ENCODE measurements around the gene NTN4. TPM values are rescaled to one million over a fixed set of nuclear protein-coding genes. Genes with fewer than 3 reads are reported as not detected.
A peak's percentile ranks its signal among the peaks of the same experiment; 100 is the strongest.

The NTN4 gene
- total and polyA plus RNA-seq, 4 donors = 3.2 to 30.5 (median 15.0) TPM

- Histone ChIP-seq H3K27ac (ENCODE audit: low read depth in 1 of 2, low read length in 2 of 2) (peak overlapping the region in 1 of 2 donors; percentile 42), H3K4me3 (ENCODE audit: low read depth in 1 of 3, low read length in 3 of 3) (no peak overlapping the region)
These were observed 166.9 kb downstream of the NTN4 start for GRCh38 chr12:95623554-95624170.

GRCh38 chr12:95622879-95623278 is 167.7 kb downstream of the NTN4 start:
- DNase-seq (ENCODE audit: low spot score) = no peak
- WGBS = 93% methylated on average over 3 of the region's 3 CpGs
- H3K9ac ChIP-seq (ENCODE audit: low read depth in 1 of 2, low read length in 2 of 2) = no peak overlapping the region
- no peaks in the 10 kb centered on the region for H3K9me3 ChIP-seq (ENCODE audit: control insufficient read depth in 4 of 4, low read length in 3 of 4)
- H3K27ac ChIP-seq (ENCODE audit: low read depth in 1 of 2, low read length in 2 of 2) = no peak overlapping the region
- no peak overlapping the region for H3K4me3 ChIP-seq (ENCODE audit: low read depth in 1 of 3, low read length in 3 of 3)
- H3K36me3 ChIP-seq (ENCODE audit: control insufficient read depth in 4 of 4, insufficient read depth in 3 of 4, low read depth in 1 of 4, low read length in 3 of 4) = no peaks in the 10 kb centered on the region
- peaks cover 3 to 24% (median 13%) of the 10 kb centered on the region in 4 donors for H3K4me1 ChIP-seq (ENCODE audit: control insufficient read depth in 4 of 4, insufficient read depth in 4 of 4, low read length in 3 of 4)
- TF ChIP-seq MAX (IDR thresholded peaks at IDR 0.05) = no peak
- TF ChIP-seq RAD21 (IDR thresholded peaks at IDR 0.05) = no peak
- no peak for TF ChIP-seq RXRA (IDR thresholded peaks at IDR 0.05)
- TF ChIP-seq HNF4A (conservative IDR thresholded peaks at IDR 0.05) = no peak
- TF ChIP-seq GABPA (IDR thresholded peaks at IDR 0.05 in 1 of 2, conservative IDR thresholded peaks at IDR 0.05 in 1 of 2) = no peak
- TF ChIP-seq TAF1 (conservative IDR thresholded peaks at IDR 0.05) = no peak
- TF ChIP-seq, protein P1, sequence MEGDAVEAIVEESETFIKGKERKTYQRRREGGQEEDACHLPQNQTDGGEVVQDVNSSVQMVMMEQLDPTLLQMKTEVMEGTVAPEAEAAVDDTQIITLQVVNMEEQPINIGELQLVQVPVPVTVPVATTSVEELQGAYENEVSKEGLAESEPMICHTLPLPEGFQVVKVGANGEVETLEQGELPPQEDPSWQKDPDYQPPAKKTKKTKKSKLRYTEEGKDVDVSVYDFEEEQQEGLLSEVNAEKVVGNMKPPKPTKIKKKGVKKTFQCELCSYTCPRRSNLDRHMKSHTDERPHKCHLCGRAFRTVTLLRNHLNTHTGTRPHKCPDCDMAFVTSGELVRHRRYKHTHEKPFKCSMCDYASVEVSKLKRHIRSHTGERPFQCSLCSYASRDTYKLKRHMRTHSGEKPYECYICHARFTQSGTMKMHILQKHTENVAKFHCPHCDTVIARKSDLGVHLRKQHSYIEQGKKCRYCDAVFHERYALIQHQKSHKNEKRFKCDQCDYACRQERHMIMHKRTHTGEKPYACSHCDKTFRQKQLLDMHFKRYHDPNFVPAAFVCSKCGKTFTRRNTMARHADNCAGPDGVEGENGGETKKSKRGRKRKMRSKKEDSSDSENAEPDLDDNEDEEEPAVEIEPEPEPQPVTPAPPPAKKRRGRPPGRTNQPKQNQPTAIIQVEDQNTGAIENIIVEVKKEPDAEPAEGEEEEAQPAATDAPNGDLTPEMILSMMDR (IDR thresholded peaks at IDR 0.05; ENCODE audit: low read depth, low read length, missing input control) = no peak
- no peak for TF ChIP-seq FOXA1 (IDR thresholded peaks at IDR 0.05)
- TF ChIP-seq, protein P2, sequence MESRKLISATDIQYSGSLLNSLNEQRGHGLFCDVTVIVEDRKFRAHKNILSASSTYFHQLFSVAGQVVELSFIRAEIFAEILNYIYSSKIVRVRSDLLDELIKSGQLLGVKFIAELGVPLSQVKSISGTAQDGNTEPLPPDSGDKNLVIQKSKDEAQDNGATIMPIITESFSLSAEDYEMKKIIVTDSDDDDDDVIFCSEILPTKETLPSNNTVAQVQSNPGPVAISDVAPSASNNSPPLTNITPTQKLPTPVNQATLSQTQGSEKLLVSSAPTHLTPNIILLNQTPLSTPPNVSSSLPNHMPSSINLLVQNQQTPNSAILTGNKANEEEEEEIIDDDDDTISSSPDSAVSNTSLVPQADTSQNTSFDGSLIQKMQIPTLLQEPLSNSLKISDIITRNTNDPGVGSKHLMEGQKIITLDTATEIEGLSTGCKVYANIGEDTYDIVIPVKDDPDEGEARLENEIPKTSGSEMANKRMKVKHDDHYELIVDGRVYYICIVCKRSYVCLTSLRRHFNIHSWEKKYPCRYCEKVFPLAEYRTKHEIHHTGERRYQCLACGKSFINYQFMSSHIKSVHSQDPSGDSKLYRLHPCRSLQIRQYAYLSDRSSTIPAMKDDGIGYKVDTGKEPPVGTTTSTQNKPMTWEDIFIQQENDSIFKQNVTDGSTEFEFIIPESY (IDR thresholded peaks at IDR 0.05) = no peak
- TF ChIP-seq YY1 (IDR thresholded peaks at IDR 0.05) = no peak
- TF ChIP-seq JUND (IDR thresholded peaks at IDR 0.05) = no peak
- TF ChIP-seq EGR1 (IDR thresholded peaks at IDR 0.05; ENCODE audit: low read depth in 2 of 2) = no peak
- TF ChIP-seq ATF3 (IDR thresholded peaks at IDR 0.05) = no peak
- TF ChIP-seq SP1 (IDR thresholded peaks at IDR 0.05) = no peak
- H3K27me3 ChIP-seq (ENCODE audit: control insufficient read depth in 4 of 4, insufficient read depth in 4 of 4, low read length in 3 of 4) = no peaks in the 10 kb centered on the region

More at GRCh38 chr12:95623554-95624170, 166.9 kb downstream of the NTN4 start:
- peaks cover 3 to 24% (median 13%) of the 10 kb centered on the region in 4 donors for H3K4me1 ChIP-seq (ENCODE audit: control insufficient read depth in 4 of 4, insufficient read depth in 4 of 4, low read length in 3 of 4)
- H3K27me3 ChIP-seq (ENCODE audit: control insufficient read depth in 4 of 4, insufficient read depth in 4 of 4, low read length in 3 of 4) = no peaks in the 10 kb centered on the region
- DNase-seq (ENCODE audit: low spot score) = peak; percentile 62
- H3K9me3 ChIP-seq (ENCODE audit: control insufficient read depth in 4 of 4, low read length in 3 of 4) = no peaks in the 10 kb centered on the region
- WGBS = 63% methylated on average over 18 of the region's 18 CpGs
- TF ChIP-seq RXRA (IDR thresholded peaks at IDR 0.05) = peak; percentile 14 to 55
- peak in 1 of 2 donors; percentile 69 for TF ChIP-seq EGR1 (IDR thresholded peaks at IDR 0.05; ENCODE audit: low read depth in 2 of 2)
- no peak for TF ChIP-seq TAF1 (conservative IDR thresholded peaks at IDR 0.05)
- TF ChIP-seq FOXA2 (IDR thresholded peaks at IDR 0.05) = no peak
- peak in 1 of 2 donors; percentile 23 for TF ChIP-seq JUND (IDR thresholded peaks at IDR 0.05)
- TF ChIP-seq GABPA (IDR thresholded peaks at IDR 0.05 in 1 of 2, conservative IDR thresholded peaks at IDR 0.05 in 1 of 2) = no peak
- peak in 1 of 2 donors; percentile 54 for TF ChIP-seq HNF4A (conservative IDR thresholded peaks at IDR 0.05)
- TF ChIP-seq, protein P1 (IDR thresholded peaks at IDR 0.05; ENCODE audit: low read depth, low read length, missing input control) = peak; percentile 70
- peak; percentile 88 to 94 for TF ChIP-seq RAD21 (IDR thresholded peaks at IDR 0.05)
- no peaks in the 10 kb centered on the region for H3K36me3 ChIP-seq (ENCODE audit: control insufficient read depth in 4 of 4, insufficient read depth in 3 of 4, low read depth in 1 of 4, low read length in 3 of 4)
- no peak overlapping the region for H3K9ac ChIP-seq (ENCODE audit: low read depth in 1 of 2, low read length in 2 of 2)

Data from liver (tissue), 9 donors.